ENCODE measurements around the gene RASSF4.
A peak's percentile ranks its signal among the peaks of the same experiment; 100 is the strongest.

Gene RASSF4

DNA sequence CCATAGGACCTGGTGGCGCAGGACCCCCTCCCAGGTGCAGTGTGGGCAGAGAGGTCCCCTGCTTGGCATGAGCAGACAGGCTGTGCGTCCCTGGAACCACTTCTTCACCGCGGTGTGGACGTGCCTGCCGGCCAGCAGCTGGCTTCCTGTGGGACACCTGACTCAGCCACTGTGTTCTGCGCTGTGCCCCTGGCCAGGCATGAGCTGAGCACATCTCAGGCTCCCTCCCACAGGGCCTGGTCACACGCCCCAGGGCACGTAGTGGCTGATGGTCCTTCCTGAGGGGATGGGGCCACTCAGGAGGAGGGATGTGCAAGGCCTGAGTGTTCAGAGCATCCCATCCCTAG lies 22.5 kb downstream of the RASSF4 start:
- Histone ChIP-seq H3K27me3 (ENCODE audit: control insufficient read depth in 1 of 2, insufficient read depth in 2 of 2, low read length in 2 of 2) (no peaks in the 10 kb centered on the region), H3K36me3 (ENCODE audit: insufficient read depth, low read length) (peaks cover 10% of the 10 kb centered on the region), H3K4me3 (ENCODE audit: low read depth in 1 of 2, low read length in 2 of 2) (no peak overlapping the region), H3K27ac (ENCODE audit: low read depth, low read length) (peak overlapping the region; percentile 75), H3K4me1 (ENCODE audit: insufficient read depth, low read length) (peaks cover 59% of the 10 kb centered on the region), H3K9me3 (ENCODE audit: low read length) (no peaks in the 10 kb centered on the region), H3K9ac (ENCODE audit: low read length) (no peak overlapping the region)

DNA sequence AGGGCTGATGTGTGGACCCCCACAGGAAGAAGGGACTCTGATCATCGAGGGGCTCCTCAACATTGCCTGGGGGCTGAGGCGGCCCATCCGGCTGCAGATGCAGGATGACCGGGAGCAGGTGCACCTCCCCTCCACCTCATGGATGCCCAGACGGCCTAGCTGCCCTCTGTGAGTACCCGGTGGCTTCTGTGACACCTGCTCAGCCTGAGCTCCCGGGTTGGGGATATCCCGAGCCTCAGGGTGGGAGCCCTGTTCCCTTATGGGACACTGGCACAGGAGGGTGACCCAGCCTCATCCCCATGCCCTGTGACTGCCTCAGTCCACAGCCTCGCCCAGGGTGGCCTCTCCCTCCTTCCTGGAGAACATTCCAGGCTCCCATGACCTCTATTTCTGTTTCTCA lies 22.9 kb downstream of the RASSF4 start:
- Histone ChIP-seq H3K27ac (ENCODE audit: low read depth, low read length) (no peak overlapping the region), H3K4me3 (ENCODE audit: low read depth in 1 of 2, low read length in 2 of 2) (no peak overlapping the region), H3K9me3 (ENCODE audit: low read length) (no peaks in the 10 kb centered on the region), H3K9ac (ENCODE audit: low read length) (no peak overlapping the region), H3K27me3 (ENCODE audit: control insufficient read depth in 1 of 2, insufficient read depth in 2 of 2, low read length in 2 of 2) (no peaks in the 10 kb centered on the region), H3K4me1 (ENCODE audit: insufficient read depth, low read length) (peaks cover 55% of the 10 kb centered on the region), H3K36me3 (ENCODE audit: insufficient read depth, low read length) (peaks cover 7% of the 10 kb centered on the region)

DNA sequence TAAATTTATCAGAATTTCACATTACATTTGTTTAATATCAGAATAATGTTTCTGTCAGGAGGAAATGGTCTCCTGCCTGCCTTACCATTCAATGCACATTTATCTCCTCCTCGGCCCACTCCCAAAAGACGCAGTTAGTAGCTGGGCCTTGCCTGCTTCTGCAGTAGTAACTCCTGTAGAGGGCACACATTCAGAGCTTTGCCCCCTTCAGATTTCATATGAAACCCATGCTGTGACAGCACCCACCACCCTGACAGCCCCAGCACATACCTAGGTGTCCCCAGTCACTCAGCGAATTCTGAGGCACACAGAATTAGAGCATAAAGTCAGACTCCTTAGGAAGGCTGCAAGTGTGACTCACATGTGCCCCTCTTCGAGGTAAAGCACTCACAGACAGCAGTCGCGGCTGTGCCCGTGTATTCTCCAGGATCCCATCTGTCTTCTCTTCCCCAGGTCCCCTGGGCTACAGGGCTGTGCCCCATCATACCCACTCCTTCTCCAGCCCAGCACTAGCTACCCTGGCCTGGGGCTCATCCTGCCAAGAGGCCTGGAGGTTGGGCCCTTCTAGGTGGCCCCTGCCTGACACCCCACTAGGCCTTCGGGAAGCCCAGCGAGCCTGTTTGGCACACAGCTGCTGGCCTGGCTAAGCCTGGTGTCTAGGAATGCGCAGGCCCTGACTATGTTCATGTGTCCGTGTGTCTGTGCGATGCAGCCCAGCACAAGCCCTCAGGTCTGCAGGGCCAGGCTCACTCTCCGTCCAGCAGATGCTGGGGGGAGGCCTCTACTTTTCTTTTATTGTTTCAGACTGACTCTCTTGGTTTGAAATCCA lies 23.7 kb downstream of the RASSF4 start:
- Histone ChIP-seq H3K27ac (ENCODE audit: low read depth, low read length) (no peak overlapping the region), H3K27me3 (ENCODE audit: control insufficient read depth in 1 of 2, insufficient read depth in 2 of 2, low read length in 2 of 2) (no peaks in the 10 kb centered on the region), H3K9me3 (ENCODE audit: low read length) (no peaks in the 10 kb centered on the region), H3K36me3 (ENCODE audit: insufficient read depth, low read length) (peaks cover 7% of the 10 kb centered on the region), H3K4me3 (ENCODE audit: low read depth in 1 of 2, low read length in 2 of 2) (no peak overlapping the region), H3K9ac (ENCODE audit: low read length) (no peak overlapping the region), H3K4me1 (ENCODE audit: insufficient read depth, low read length) (peaks cover 47% of the 10 kb centered on the region)

DNA sequence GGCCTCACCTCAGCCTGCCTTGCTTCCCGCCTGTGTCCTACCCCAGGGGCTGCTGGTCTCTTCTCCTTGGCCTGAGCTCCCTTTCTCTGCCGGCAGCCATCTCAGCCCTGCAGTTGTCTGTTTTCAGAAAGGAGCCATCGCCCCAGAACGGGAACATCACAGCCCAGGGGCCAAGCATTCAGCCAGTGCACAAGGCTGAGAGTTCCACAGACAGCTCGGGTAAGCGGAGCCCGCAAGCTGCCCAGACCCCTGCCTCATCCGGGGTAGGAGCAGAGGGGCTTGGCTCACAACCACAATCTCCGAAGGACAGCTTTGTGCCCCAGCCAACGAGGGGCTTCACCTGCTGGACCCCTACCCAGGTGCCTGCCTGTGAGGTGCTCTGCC lies 24.3 kb downstream of the RASSF4 start:
- Histone ChIP-seq H3K27ac (ENCODE audit: low read depth, low read length) (no peak overlapping the region), H3K27me3 (ENCODE audit: control insufficient read depth in 1 of 2, insufficient read depth in 2 of 2, low read length in 2 of 2) (no peaks in the 10 kb centered on the region), H3K9me3 (ENCODE audit: low read length) (no peaks in the 10 kb centered on the region), H3K4me1 (ENCODE audit: insufficient read depth, low read length) (peaks cover 41% of the 10 kb centered on the region), H3K9ac (ENCODE audit: low read length) (no peak overlapping the region), H3K36me3 (ENCODE audit: insufficient read depth, low read length) (peaks cover 7% of the 10 kb centered on the region), H3K4me3 (ENCODE audit: low read depth in 1 of 2, low read length in 2 of 2) (no peak overlapping the region)

DNA sequence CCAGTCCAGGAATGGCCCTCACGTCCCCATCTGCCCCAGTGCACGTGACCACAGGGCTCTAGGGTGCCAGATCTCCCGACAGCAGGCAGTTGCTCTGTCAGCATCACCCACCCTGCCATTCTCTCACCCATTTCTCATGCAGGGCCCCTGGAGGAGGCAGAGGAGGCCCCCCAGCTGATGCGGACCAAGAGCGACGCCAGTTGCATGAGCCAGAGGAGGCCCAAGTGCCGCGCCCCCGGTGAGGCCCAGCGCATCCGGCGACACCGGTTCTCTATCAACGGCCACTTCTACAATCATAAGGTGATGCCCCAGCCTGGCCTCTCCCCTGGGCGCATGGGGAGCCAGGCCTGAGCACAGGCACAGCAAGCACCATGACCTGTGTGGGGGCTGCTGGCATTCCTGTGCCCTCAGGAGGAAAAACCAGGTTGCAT lies 25.1 kb downstream of the RASSF4 start:
- H3K4me1 ChIP-seq (ENCODE audit: insufficient read depth, low read length), result peaks cover 33% of the 10 kb centered on the region
- H3K9ac ChIP-seq (ENCODE audit: low read length), result no peak overlapping the region
- no peak overlapping the region for H3K4me3 ChIP-seq (ENCODE audit: low read depth in 1 of 2, low read length in 2 of 2)
- peaks cover 13% of the 10 kb centered on the region for H3K36me3 ChIP-seq (ENCODE audit: insufficient read depth, low read length)
- no peak overlapping the region for H3K27ac ChIP-seq (ENCODE audit: low read depth, low read length)
- no peaks in the 10 kb centered on the region for H3K27me3 ChIP-seq (ENCODE audit: control insufficient read depth in 1 of 2, insufficient read depth in 2 of 2, low read length in 2 of 2)
- no peaks in the 10 kb centered on the region for H3K9me3 ChIP-seq (ENCODE audit: low read length)

DNA sequence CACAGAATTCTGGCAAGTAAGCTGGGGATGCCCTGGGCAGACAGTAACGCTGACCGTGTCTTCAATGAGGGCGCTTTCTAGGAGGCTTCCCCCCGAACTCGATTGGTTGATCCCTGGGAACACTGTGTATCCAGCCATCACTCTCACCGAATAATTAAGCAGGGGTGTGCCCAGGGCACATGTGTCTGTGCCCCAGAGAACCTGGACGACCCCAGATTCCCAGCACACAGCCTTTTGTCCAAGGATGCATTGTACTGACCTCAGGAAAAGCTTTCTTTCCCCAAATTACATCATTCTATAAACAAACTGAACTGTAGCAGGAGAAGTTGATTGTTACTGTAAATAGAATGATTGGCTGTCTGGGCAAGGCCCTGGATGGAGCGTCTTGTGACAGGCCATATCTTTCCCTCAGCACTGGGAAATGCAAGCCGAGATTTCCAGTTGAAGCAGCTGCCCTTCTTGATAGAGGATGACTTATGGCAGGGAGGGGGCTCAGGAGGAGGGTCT lies 25.6 kb downstream of the RASSF4 start:
- no peaks in the 10 kb centered on the region for H3K9me3 ChIP-seq (ENCODE audit: low read length)
- H3K9ac ChIP-seq (ENCODE audit: low read length), result no peak overlapping the region
- no peaks in the 10 kb centered on the region for H3K27me3 ChIP-seq (ENCODE audit: control insufficient read depth in 1 of 2, insufficient read depth in 2 of 2, low read length in 2 of 2)
- H3K27ac ChIP-seq (ENCODE audit: low read depth, low read length), result no peak overlapping the region
- peaks cover 28% of the 10 kb centered on the region for H3K4me1 ChIP-seq (ENCODE audit: insufficient read depth, low read length)
- H3K36me3 ChIP-seq (ENCODE audit: insufficient read depth, low read length), result peaks cover 19% of the 10 kb centered on the region
- H3K4me3 ChIP-seq (ENCODE audit: low read depth in 1 of 2, low read length in 2 of 2), result no peak overlapping the region

DNA sequence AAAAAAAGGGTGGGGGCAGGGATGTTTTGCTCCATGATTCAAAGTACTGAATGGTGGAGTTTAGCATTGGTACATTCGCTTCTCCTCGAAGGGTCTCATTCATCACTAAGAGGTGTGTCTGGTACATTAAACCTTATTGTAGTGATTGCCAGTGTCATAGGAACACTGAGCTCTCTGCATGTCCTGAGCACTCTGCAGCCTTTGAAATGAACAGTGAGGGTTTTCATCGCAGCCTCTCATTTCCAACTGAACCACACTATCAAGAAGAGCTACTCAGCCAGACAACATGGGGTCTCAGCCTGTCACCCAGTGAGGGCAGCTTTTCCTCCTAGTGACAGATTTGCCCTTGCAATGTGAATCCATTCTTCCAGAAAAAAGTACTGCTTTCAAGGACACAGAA lies 26.6 kb downstream of the RASSF4 start:
- H3K4me1 ChIP-seq (ENCODE audit: insufficient read depth, low read length), result peaks cover 18% of the 10 kb centered on the region
- no peak overlapping the region for H3K4me3 ChIP-seq (ENCODE audit: low read depth in 1 of 2, low read length in 2 of 2)
- H3K9me3 ChIP-seq (ENCODE audit: low read length), result no peaks in the 10 kb centered on the region
- peaks cover 25% of the 10 kb centered on the region for H3K36me3 ChIP-seq (ENCODE audit: insufficient read depth, low read length)
- no peaks in the 10 kb centered on the region for H3K27me3 ChIP-seq (ENCODE audit: control insufficient read depth in 1 of 2, insufficient read depth in 2 of 2, low read length in 2 of 2)
- peak overlapping the region; percentile 63 for H3K27ac ChIP-seq (ENCODE audit: low read depth, low read length)
- no peak overlapping the region for H3K9ac ChIP-seq (ENCODE audit: low read length)

DNA sequence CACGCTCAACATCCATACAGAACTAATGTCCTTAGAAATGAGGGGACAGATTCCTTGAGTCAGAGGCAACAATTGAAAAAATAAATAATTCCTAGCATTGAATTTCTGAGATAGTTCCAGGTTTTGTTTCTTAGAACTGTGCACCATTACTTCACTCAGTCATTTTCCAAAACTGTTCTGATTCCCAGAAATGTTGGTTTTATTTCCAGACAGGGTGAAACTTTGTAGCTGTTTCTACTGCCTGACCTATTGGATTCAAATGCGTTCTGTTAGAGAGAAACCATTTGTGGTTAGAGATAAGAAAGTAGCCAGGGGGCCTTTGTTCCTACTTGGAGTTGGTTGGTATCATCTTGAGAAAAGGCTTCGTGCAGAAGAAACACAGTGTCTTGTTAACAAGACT lies 27.1 kb downstream of the RASSF4 start:
- Histone ChIP-seq H3K9ac (ENCODE audit: low read length) (no peak overlapping the region), H3K27me3 (ENCODE audit: control insufficient read depth in 1 of 2, insufficient read depth in 2 of 2, low read length in 2 of 2) (no peaks in the 10 kb centered on the region), H3K4me1 (ENCODE audit: insufficient read depth, low read length) (peaks cover 14% of the 10 kb centered on the region), H3K4me3 (ENCODE audit: low read depth in 1 of 2, low read length in 2 of 2) (no peak overlapping the region), H3K27ac (ENCODE audit: low read depth, low read length) (peak overlapping the region; percentile 63), H3K9me3 (ENCODE audit: low read length) (no peaks in the 10 kb centered on the region), H3K36me3 (ENCODE audit: insufficient read depth, low read length) (peaks cover 30% of the 10 kb centered on the region)

DNA sequence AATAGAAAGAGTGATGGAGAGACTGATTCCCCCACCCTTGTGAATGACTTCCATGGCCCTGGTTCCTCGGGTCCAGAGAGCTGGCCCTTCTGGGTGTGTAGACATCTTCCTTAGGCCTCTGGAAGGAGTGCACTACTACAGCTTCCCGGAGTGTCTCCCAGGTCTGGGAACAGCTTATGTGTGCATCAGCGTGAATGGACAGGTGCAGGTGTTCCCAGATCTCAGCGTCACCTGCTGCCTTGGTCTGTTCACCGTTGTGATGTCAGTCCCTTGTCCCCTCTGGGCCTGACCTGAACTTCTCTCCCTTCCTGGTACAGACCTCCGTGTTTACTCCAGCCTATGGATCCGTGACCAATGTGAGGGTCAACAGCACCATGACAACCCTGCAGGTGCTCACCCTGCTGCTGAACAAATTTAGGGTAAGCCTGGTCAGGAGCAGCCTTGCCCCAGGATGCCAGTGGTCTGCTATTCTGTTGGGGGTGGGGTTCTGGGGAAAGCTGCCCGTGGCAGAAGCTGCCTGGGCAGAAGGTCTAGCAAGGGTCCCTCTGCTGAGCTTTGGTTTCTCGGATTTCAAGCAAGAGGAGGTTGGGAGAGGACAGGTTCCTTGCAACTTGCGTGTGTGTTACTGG lies 29.5 kb downstream of the RASSF4 start:
- peaks cover 6% of the 10 kb centered on the region for H3K4me1 ChIP-seq (ENCODE audit: insufficient read depth, low read length)
- peaks cover 41% of the 10 kb centered on the region for H3K36me3 ChIP-seq (ENCODE audit: insufficient read depth, low read length)
- no peaks in the 10 kb centered on the region for H3K27me3 ChIP-seq (ENCODE audit: control insufficient read depth in 1 of 2, insufficient read depth in 2 of 2, low read length in 2 of 2)

DNA sequence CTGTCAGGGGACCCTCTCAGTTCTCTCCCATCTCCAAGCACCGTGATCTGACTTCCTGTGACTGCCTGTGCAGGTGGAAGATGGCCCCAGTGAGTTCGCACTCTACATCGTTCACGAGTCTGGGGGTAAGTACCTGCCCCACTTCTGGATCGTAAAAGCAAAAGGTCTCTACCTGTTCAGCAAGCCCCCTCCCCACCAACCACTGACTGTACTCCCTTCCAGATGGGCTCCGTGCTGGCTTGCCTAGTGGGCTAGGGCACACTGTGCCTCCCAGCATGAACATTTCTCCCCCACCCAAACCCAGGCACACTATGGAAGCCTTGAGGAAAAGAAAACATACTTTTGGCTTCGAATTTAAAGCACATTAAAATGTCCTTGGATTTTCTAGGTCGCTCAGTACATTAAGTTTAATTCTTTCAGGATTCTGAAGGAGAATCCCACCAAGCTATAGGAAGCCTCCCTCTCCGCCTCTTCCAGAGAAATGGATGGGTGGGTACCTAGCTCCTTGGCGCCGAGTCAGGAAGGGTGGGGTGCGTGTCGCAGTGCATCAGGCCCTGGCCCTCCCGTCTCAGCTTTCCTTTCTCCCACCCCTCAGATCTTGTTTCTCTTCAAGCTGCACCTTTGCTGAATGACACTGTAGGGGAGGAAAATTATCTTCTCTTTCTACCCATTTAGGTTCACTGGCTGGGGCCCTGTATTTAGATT lies 30.1 kb downstream of the RASSF4 start:
- Histone ChIP-seq H3K36me3 (ENCODE audit: insufficient read depth, low read length) (peaks cover 41% of the 10 kb centered on the region), H3K27me3 (ENCODE audit: control insufficient read depth in 1 of 2, insufficient read depth in 2 of 2, low read length in 2 of 2) (no peaks in the 10 kb centered on the region), H3K4me1 (ENCODE audit: insufficient read depth, low read length) (peaks cover 6% of the 10 kb centered on the region), H3K9me3 (ENCODE audit: low read length) (no peaks in the 10 kb centered on the region), H3K4me3 (ENCODE audit: low read depth in 1 of 2, low read length in 2 of 2) (no peak overlapping the region), H3K9ac (ENCODE audit: low read length) (no peak overlapping the region), H3K27ac (ENCODE audit: low read depth, low read length) (no peak overlapping the region)

More for the DNA sequence above, 29.5 kb downstream of the RASSF4 start:
- Histone ChIP-seq H3K9ac (ENCODE audit: low read length) (no peak overlapping the region), H3K4me3 (ENCODE audit: low read depth in 1 of 2, low read length in 2 of 2) (no peak overlapping the region), H3K9me3 (ENCODE audit: low read length) (no peaks in the 10 kb centered on the region), H3K27ac (ENCODE audit: low read depth, low read length) (no peak overlapping the region)

DNA sequence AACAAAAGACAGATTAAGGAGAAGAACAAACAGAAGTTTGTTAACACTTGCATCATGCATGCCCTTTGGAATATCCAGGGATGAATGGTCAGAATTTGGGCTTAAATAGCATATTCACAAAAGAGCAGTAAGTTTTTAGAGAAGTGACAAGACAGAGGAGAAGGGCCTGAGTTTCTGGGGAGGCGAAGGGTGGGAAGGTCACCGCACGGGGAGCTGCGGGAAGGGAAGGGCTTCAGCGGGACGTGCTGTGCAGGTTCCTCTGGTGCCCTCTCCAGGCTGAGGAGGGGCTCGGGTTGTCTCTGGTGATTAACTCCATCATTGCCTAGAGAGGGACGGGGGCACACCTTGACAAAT lies 30.7 kb downstream of the RASSF4 start:
- no peaks in the 10 kb centered on the region for H3K9me3 ChIP-seq (ENCODE audit: low read length)
- no peaks in the 10 kb centered on the region for H3K27me3 ChIP-seq (ENCODE audit: control insufficient read depth in 1 of 2, insufficient read depth in 2 of 2, low read length in 2 of 2)
- no peak overlapping the region for H3K27ac ChIP-seq (ENCODE audit: low read depth, low read length)
- H3K36me3 ChIP-seq (ENCODE audit: insufficient read depth, low read length), result peaks cover 36% of the 10 kb centered on the region
- peaks cover 10% of the 10 kb centered on the region for H3K4me1 ChIP-seq (ENCODE audit: insufficient read depth, low read length)
- no peak overlapping the region for H3K9ac ChIP-seq (ENCODE audit: low read length)
- no peak overlapping the region for H3K4me3 ChIP-seq (ENCODE audit: low read depth in 1 of 2, low read length in 2 of 2)

Data from muscle layer of colon (tissue), 2 donors.